H1 (cell line): ENCODE results near the gene DCTN1. TPM values are rescaled to one million over a fixed set of nuclear protein-coding genes. Genes with fewer than 3 reads are reported as not detected.

Experiments used
- KDM1A ChIP-seq: fragments of 200-600, 300-600 bp; sonication (generic); IDR thresholded peaks from 2 replicates; pipeline ENCODE4 v1.7.1; 2016; ENCODE audit warnings: mild to moderate bottlenecking, low read length, borderline replicate concordance
- NRF1 ChIP-seq: IDR thresholded peaks from 2 replicates; pipeline ENCODE4 v1.6.1; 2011; ENCODE audit warnings: mild to moderate bottlenecking, low read depth, low read length, improper control_type of control experiment
- SRF ChIP-seq: IDR thresholded peaks from 2 replicates; pipeline ENCODE4 v1.6.1; 2011; ENCODE audit warnings: mild to moderate bottlenecking, low read depth, low read length, moderate library complexity
- YY1 ChIP-seq: IDR thresholded peaks from 2 replicates; pipeline ENCODE4 v1.6.1; 2011; ENCODE audit warnings: low read depth, mild to moderate bottlenecking, low read length
- ZNF274 ChIP-seq: IDR thresholded peaks from 2 replicates; pipeline ENCODE4 v1.7.0; 2012; ENCODE audit warnings: low read length, borderline replicate concordance; ENCODE audit errors: extremely low read depth
- polyA plus RNA-seq, 7 experiments: library from polyadenylated mRNA; depleted of rRNA in 3 of 7; stranded (reverse) in 5 of 7; unstranded in 2 of 7; fragments of >200 nt in 5 of 7; fragments of 200-250 nt in 2 of 7; gene quantifications; 1 replicate in 5 of 7; 2 replicates in 1 of 7; 4 replicates in 1 of 7; pipeline versions ENCODE4 v1.2.1 to v1.2.3, GENCODE V29; 2011 to 2013; ENCODE audit warnings: missing spikeins in 2 of 7, mixed read lengths in 2 of 7
- total RNA-seq: library from RNA; stranded (reverse); fragmentation: NEBNext Ultra II Directional; extraction: Animal tissue kit (Norgen Biotek cat#: 25700); gene quantifications from 2 replicates; pipeline ENCODE4 v1.2.1, GENCODE V29; 2021

Gene DCTN1
- total and polyA plus RNA-seq, 2 of the 8 experiments (the other 6 are each of a cell fraction or from before 2014, with no cell fraction given): 105 to 162 TPM

GRCh38 chr2:74373985-74374384 is 6.1 kb downstream of the DCTN1 start (continued):
- TF ChIP-seq SRF (no peak), KDM1A (no peak), NRF1 (no peak), YY1 (no peak), ZNF274 (no peak)
- TF ChIP-seq, all 59 proteins: peak for 0
